ENCODE data around the gene PDE4B. TPM values are rescaled to one million over a fixed set of nuclear protein-coding genes. Genes with fewer than 3 reads are reported as not detected.
A peak's percentile ranks its signal among the peaks of the same experiment; 100 is the strongest.

PDE4B gene
- total RNA-seq, 1 experiment from 2014 or later, result 1.4 TPM

DNA sequence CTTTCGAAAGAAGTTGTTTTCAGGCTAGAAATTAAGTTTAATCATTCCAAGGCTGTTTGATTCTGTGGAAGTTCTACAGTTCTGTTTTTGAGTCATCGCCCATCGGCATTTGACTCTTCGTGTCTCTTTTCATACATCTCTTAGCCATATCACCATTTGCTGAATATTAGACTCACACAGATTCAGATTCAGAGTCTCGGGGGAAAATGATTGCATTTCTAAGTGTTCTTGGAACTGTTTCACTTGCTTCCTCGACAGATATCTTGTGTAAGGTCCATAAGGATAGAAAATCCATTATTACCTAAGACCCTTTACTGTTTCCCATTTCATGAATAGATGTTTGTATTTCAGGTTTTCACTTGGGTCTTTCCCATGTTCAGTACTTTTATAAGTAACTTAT is 504.3 kb downstream of the PDE4B start:
- H3K4me1 ChIP-seq (ENCODE audit: insufficient read depth, low read length), result peaks cover 43% of the 10 kb centered on the region
- H3K9me3 ChIP-seq (ENCODE audit: low read length), result no peaks in the 10 kb centered on the region
- intact Hi-C loops (cut with micrococcal nuclease), result no loop called here
- H3K27ac ChIP-seq (ENCODE audit: low read length), result no peak overlapping the region
- ChIA-PET POLR2A (ENCODE audit: unreplicated experiment) (no interaction called here), CTCF (no interaction called here)
- H3K36me3 ChIP-seq (ENCODE audit: low read depth, low read length), result no peaks in the 10 kb centered on the region
- no peaks in the 10 kb centered on the region for H3K9me2 ChIP-seq (replicated peaks; ENCODE audit: low read length)
- H3K9ac ChIP-seq (ENCODE audit: low read length), result no peak overlapping the region
- no peak overlapping the region for H2AFZ ChIP-seq (ENCODE audit: low read length)
- DNase-seq, result no peak
- no peaks in the 10 kb centered on the region for H3K79me2 ChIP-seq (ENCODE audit: low read length)
- H3K4me2 ChIP-seq (ENCODE audit: low read length), result no peak overlapping the region
- no TSS peak for BruUV-seq (replicated peaks)
- H3K4me3 ChIP-seq (ENCODE audit: low read length), result no peak overlapping the region
- H4K20me1 ChIP-seq (ENCODE audit: low read length), result no peaks in the 10 kb centered on the region
- H3K27me3 ChIP-seq (ENCODE audit: low read length), result no peaks in the 10 kb centered on the region
- H3F3A ChIP-seq (ENCODE audit: low read length, unreplicated experiment), result peaks cover 4% of the 10 kb centered on the region
- no peak for ATAC-seq
- TF ChIP-seq EZH2 (IDR thresholded peaks at IDR 0.05; ENCODE audit: low read length, unreplicated experiment) (no peak), EZH2phosphoT487 (IDR thresholded peaks at IDR 0.05; ENCODE audit: borderline replicate concordance, low read length) (no peak)
- TF ChIP-seq, protein P1, sequence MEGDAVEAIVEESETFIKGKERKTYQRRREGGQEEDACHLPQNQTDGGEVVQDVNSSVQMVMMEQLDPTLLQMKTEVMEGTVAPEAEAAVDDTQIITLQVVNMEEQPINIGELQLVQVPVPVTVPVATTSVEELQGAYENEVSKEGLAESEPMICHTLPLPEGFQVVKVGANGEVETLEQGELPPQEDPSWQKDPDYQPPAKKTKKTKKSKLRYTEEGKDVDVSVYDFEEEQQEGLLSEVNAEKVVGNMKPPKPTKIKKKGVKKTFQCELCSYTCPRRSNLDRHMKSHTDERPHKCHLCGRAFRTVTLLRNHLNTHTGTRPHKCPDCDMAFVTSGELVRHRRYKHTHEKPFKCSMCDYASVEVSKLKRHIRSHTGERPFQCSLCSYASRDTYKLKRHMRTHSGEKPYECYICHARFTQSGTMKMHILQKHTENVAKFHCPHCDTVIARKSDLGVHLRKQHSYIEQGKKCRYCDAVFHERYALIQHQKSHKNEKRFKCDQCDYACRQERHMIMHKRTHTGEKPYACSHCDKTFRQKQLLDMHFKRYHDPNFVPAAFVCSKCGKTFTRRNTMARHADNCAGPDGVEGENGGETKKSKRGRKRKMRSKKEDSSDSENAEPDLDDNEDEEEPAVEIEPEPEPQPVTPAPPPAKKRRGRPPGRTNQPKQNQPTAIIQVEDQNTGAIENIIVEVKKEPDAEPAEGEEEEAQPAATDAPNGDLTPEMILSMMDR (conservative IDR thresholded peaks at IDR 0.05; ENCODE audit: low read depth, low read length), result no peak

DNA sequence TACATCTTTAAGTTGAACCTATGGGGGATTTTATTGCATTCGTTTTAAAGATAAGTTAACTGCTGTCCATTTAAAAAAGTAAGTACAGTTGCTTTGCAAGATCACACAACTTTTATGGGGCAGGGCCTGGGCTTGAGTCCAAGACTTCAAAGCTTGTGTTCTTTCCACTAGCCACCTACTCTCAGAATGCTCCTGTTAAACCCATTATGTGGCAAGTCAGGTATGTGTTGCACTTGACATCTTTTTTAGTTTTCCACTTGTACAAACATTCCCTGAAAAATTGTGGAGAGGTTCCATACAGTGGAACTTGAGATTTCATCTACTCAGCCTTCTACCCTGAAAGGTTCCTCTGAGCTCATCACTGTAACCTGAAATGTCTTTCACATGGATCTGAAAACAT is 505.8 kb downstream of the PDE4B start:
- POLR2A ChIA-PET (ENCODE audit: unreplicated experiment), result interaction anchor here (0.6 kb wide), 1 partner anchor 1149 kb away, joined by 3 read pairs; no protein-coding TSS in a partner anchor
- H3K4me1 ChIP-seq (ENCODE audit: insufficient read depth, low read length), result peaks cover 28% of the 10 kb centered on the region
- DNase-seq, result peak; percentile 32

More for the DNA sequence above, 505.8 kb downstream of the PDE4B start:
- ATAC-seq, result no peak
- intact Hi-C loops (cut with micrococcal nuclease), result no loop called here
- Histone ChIP-seq H3K9me2 (replicated peaks; ENCODE audit: low read length) (0 out of 2 replicates have a peak, but pooled peaks cover 1% of the 10 kb centered on the region), H3K79me2 (ENCODE audit: low read length) (no peaks in the 10 kb centered on the region), H3K9ac (ENCODE audit: low read length) (no peak overlapping the region), H2AFZ (ENCODE audit: low read length) (no peak overlapping the region), H3K4me3 (ENCODE audit: low read length) (no peak overlapping the region), H3K9me3 (ENCODE audit: low read length) (no peaks in the 10 kb centered on the region), H3K27me3 (ENCODE audit: low read length) (no peaks in the 10 kb centered on the region), H3K4me2 (ENCODE audit: low read length) (no peak overlapping the region), H3K36me3 (ENCODE audit: low read depth, low read length) (no peaks in the 10 kb centered on the region), H3F3A (ENCODE audit: low read length, unreplicated experiment) (peaks cover 4% of the 10 kb centered on the region), H3K27ac (ENCODE audit: low read length) (no peak overlapping the region), H4K20me1 (ENCODE audit: low read length) (no peaks in the 10 kb centered on the region)
- TF ChIP-seq, protein P1 (conservative IDR thresholded peaks at IDR 0.05; ENCODE audit: low read depth, low read length), result no peak
- TF ChIP-seq EZH2 (IDR thresholded peaks at IDR 0.05; ENCODE audit: low read length, unreplicated experiment) (no peak), EZH2phosphoT487 (IDR thresholded peaks at IDR 0.05; ENCODE audit: borderline replicate concordance, low read length) (no peak)
- CTCF ChIA-PET, result no interaction called here
- BruUV-seq (replicated peaks), result no TSS peak

All from PC-3 (cell line).